ENCODE results near the gene TMEM190. TPM values are rescaled to one million over a fixed set of nuclear protein-coding genes. Genes with fewer than 3 reads are reported as not detected.

TMEM190 gene
- total and polyA plus RNA-seq, 2 of the 8 experiments (the other 6 are each of a cell fraction or from before 2014, with no cell fraction given) = 1.6 TPM; not detected in 1

GRCh38 chr19:55400281-55401087 lies 23.9 kb downstream of the TMEM190 start:
- no peak overlapping the region for H2AFZ ChIP-seq (ENCODE audit: low read length)
- ChIA-PET POLR2A (ENCODE audit: partially characterized antibody) (interaction anchor here (0.6 to 34.6 kb wide), 18 partner anchors 6 to 282 kb away, joined by 3 to 874 read pairs (median 4); partner anchors contain the start of genes IL11, RPL28, TMEM190 and TMEM238), CTCF (ENCODE audit: partially characterized antibody) (interaction anchor here (0.9 to 5.6 kb wide), 5 partner anchors 11 to 99 kb away, joined by 3 to 39 read pairs (median 6); partner anchors contain the start of gene TMEM238)
- H3K9me3 ChIP-seq (ENCODE audit: insufficient read depth in 2 of 2, low read depth in 1 of 2, low read length in 1 of 2) = no peaks in the 10 kb centered on the region
- H3K27me3 ChIP-seq (replicated peaks in 1 of 4; ENCODE audit: control insufficient read depth in 3 of 4, extremely low read depth in 1 of 4, insufficient read depth in 3 of 4, low read length in 3 of 4) = no peaks in the 10 kb centered on the region
- H2BK20ac ChIP-seq (ENCODE audit: low read length) = no peak overlapping the region
- FAIRE-seq (no peak), DNase-seq (ENCODE audit: low read depth in 1 of 2, low spot score in 2 of 2) (no peak)
- peaks cover 0 to under 1% (median under 1%) of the 10 kb centered on the region in 4 experiments; a peak in 2 of 7 replicates for H3K4me1 ChIP-seq (replicated peaks in 1 of 4; ENCODE audit: control insufficient read depth in 3 of 4, insufficient read depth in 4 of 4, low read length in 3 of 4)
- peaks cover 23 to 50% (median 39%) of the 10 kb centered on the region in 4 experiments for H3K36me3 ChIP-seq (ENCODE audit: control insufficient read depth in 2 of 4, insufficient read depth in 4 of 4, low read length in 3 of 4)
- H3K9ac ChIP-seq (replicated peaks in 1 of 4; ENCODE audit: extremely low read depth in 1 of 4, low read depth in 3 of 4, low read length in 3 of 4) = no peak overlapping the region
- no peak overlapping the region for H3K56ac ChIP-seq (replicated peaks; ENCODE audit: insufficient read length, low read depth, low read length)
- H3K27ac ChIP-seq (ENCODE audit: low read depth, low read length) = peak overlapping the region; percentile 3; the same call in 1 of the 2 replicates
- 86% methylated on average over 14 of the region's 14 CpGs; no CpG with 5 or more reads in 1 of the 2 experiments for WGBS, 2 experiments (ENCODE audit: extremely low coverage in 1 of 2, insufficient coverage in 1 of 2, insufficient read length in 1 of 2, insufficient replicate concordance in 2 of 2, low coverage in 1 of 2, low lambda C conversion rate in 2 of 2, missing lambda C conversion rate in 1 of 2)
- no peak overlapping the region for H2BK120ac ChIP-seq (replicated peaks; ENCODE audit: low read depth, low read length)
- no peak overlapping the region for H2AK5ac ChIP-seq (ENCODE audit: low read depth, low read length)
- H3K4me2 ChIP-seq (ENCODE audit: insufficient read depth in 1 of 2, low read depth in 2 of 2, low read length in 2 of 2) = no peak overlapping the region
- H3K23me2 ChIP-seq (ENCODE audit: low read depth, low read length) = no peaks in the 10 kb centered on the region; the same call in 1 of the 2 replicates
- no peak overlapping the region for H4K91ac ChIP-seq (replicated peaks; ENCODE audit: insufficient read length, low read length)
- H3K18ac ChIP-seq (ENCODE audit: extremely low read depth, low read length) = no peak overlapping the region
- H2BK12ac ChIP-seq (ENCODE audit: low read depth, low read length) = no peak overlapping the region
- peak overlapping the region; percentile 49; the same call in 1 of the 2 replicates for H2BK5ac ChIP-seq (ENCODE audit: low read depth, low read length)
- peaks cover 0 to 14% of the 10 kb centered on the region in 2 experiments; a peak in 2 of 4 replicates for H3K79me2 ChIP-seq (ENCODE audit: control insufficient read depth in 1 of 2, insufficient read depth in 2 of 2, low read length in 2 of 2)
- no peak overlapping the region for H4K8ac ChIP-seq (ENCODE audit: extremely low read depth, insufficient read depth, low read length)
- H2BK15ac ChIP-seq (ENCODE audit: low read length) = no peak overlapping the region
- no peak overlapping the region for H3K23ac ChIP-seq (ENCODE audit: insufficient read length)
- H4K20me1 ChIP-seq (replicated peaks in 1 of 2; ENCODE audit: control insufficient read depth in 1 of 2, insufficient read depth in 2 of 2, low read length in 2 of 2) = peaks cover 25 to 29% of the 10 kb centered on the region in 2 experiments
- H3K79me1 ChIP-seq (ENCODE audit: low read depth, low read length) = peaks cover under 1% of the 10 kb centered on the region
- H4K5ac ChIP-seq (ENCODE audit: insufficient read length, low read depth, low read length) = no peak overlapping the region
- no peak overlapping the region for H3K4me3 ChIP-seq (ENCODE audit: extremely low read depth in 1 of 4, insufficient read depth in 2 of 4, low read depth in 3 of 4, low read length in 4 of 4)
- no peak overlapping the region for H3K14ac ChIP-seq (ENCODE audit: insufficient read length)
- no peak overlapping the region for H3K4ac ChIP-seq (replicated peaks; ENCODE audit: insufficient read length, low read depth, low read length)
- TF ChIP-seq EP300 (IDR thresholded peaks at IDR 0.05; ENCODE audit: borderline replicate concordance in 1 of 2, low read depth in 2 of 2, low read length in 2 of 2) (no peak), YY1 (IDR thresholded peaks at IDR 0.05; ENCODE audit: low read depth, low read length) (no peak), ASH2L (IDR thresholded peaks at IDR 0.05; ENCODE audit: low read length) (no peak), CREB1 (IDR thresholded peaks at IDR 0.05) (no peak), MAFK (IDR thresholded peaks at IDR 0.05; ENCODE audit: low read depth, low read length) (no peak), ATF2 (IDR thresholded peaks at IDR 0.05; ENCODE audit: low read length) (no peak), SP1 (IDR thresholded peaks at IDR 0.05; ENCODE audit: low read depth, low read length) (no peak), SUZ12 (IDR thresholded peaks at IDR 0.05; ENCODE audit: low read length) (no peak), TAF1 (IDR thresholded peaks at IDR 0.05; ENCODE audit: low read depth, low read length) (no peak)
- TF ChIP-seq, protein P1, sequence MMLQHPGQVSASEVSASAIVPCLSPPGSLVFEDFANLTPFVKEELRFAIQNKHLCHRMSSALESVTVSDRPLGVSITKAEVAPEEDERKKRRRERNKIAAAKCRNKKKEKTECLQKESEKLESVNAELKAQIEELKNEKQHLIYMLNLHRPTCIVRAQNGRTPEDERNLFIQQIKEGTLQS (IDR thresholded peaks at IDR 0.05; ENCODE audit: insufficient read depth, low read depth, low read length) = no peak
